ENCODE data around the gene JAKMIP3.

JAKMIP3 gene

GRCh38 chr10:132112611-132113010, 46.9 kb downstream of the JAKMIP3 start:
- TF ChIP-seq SIN3A (IDR thresholded peaks at IDR 0.05; ENCODE audit: borderline replicate concordance, insufficient read depth, low read length) (no peak), POLR2AphosphoS5 (IDR thresholded peaks at IDR 0.05; ENCODE audit: low read depth, low read length) (no peak), FOXP2 (optimal IDR thresholded peaks at IDR 0.05; ENCODE audit: borderline replicate concordance, extremely low read depth, extremely low read length, insufficient read depth) (no peak), REST (IDR thresholded peaks at IDR 0.05; ENCODE audit: insufficient read depth in 1 of 2, low read depth in 2 of 2, low read length in 2 of 2) (no peak), TAF1 (IDR thresholded peaks at IDR 0.05; ENCODE audit: borderline replicate concordance, insufficient read depth, low read length) (no peak)

- TF ChIP-seq FOXP2 (optimal IDR thresholded peaks at IDR 0.05; ENCODE audit: borderline replicate concordance, extremely low read depth, extremely low read length, insufficient read depth) (no peak), TAF1 (IDR thresholded peaks at IDR 0.05; ENCODE audit: borderline replicate concordance, insufficient read depth, low read length) (no peak), SIN3A (IDR thresholded peaks at IDR 0.05; ENCODE audit: borderline replicate concordance, insufficient read depth, low read length) (no peak)
These were observed 47.5 kb downstream of the JAKMIP3 start for GRCh38 chr10:132113206-132113605.

GRCh38 chr10:132113766-132114365, 48.1 kb downstream of the JAKMIP3 start:
- TF ChIP-seq FOXP2 (optimal IDR thresholded peaks at IDR 0.05; ENCODE audit: borderline replicate concordance, extremely low read depth, extremely low read length, insufficient read depth), result no peak
- no peak for TF ChIP-seq REST (IDR thresholded peaks at IDR 0.05; ENCODE audit: insufficient read depth in 1 of 2, low read depth in 2 of 2, low read length in 2 of 2)
- no peak for TF ChIP-seq TAF1 (IDR thresholded peaks at IDR 0.05; ENCODE audit: borderline replicate concordance, insufficient read depth, low read length)
- TF ChIP-seq POLR2AphosphoS5 (IDR thresholded peaks at IDR 0.05; ENCODE audit: low read depth, low read length), result no peak
- no peak for TF ChIP-seq SIN3A (IDR thresholded peaks at IDR 0.05; ENCODE audit: borderline replicate concordance, insufficient read depth, low read length)

- no peak for TF ChIP-seq POLR2AphosphoS5 (IDR thresholded peaks at IDR 0.05; ENCODE audit: low read depth, low read length)
- TF ChIP-seq TAF1 (IDR thresholded peaks at IDR 0.05; ENCODE audit: borderline replicate concordance, insufficient read depth, low read length), result no peak
- no peak for TF ChIP-seq FOXP2 (optimal IDR thresholded peaks at IDR 0.05; ENCODE audit: borderline replicate concordance, extremely low read depth, extremely low read length, insufficient read depth)
- no peak for TF ChIP-seq REST (IDR thresholded peaks at IDR 0.05; ENCODE audit: insufficient read depth in 1 of 2, low read depth in 2 of 2, low read length in 2 of 2)
- TF ChIP-seq SIN3A (IDR thresholded peaks at IDR 0.05; ENCODE audit: borderline replicate concordance, insufficient read depth, low read length), result no peak
These were observed 49.3 kb downstream of the JAKMIP3 start for GRCh38 chr10:132114953-132115520.
